HG03097 (cell line): ENCODE measurements around the gene CBS.
"Not testable (repeated sequence)": the region's sequence is repeated elsewhere in the genome, so short reads cannot be mapped to it uniquely, and the experiment has no call there.

ENCODE experiments used
- ATAC-seq: cut with Tn5 transposase; IDR thresholded peaks from one replicate; pipeline ENCODE4 v1.9.1; 2021; ENCODE audit not compliant: unreplicated experiment, low FRiP score

The CBS gene

GRCh38 chr21:43069682-43070081, 6.0 kb downstream of the CBS start:
- ATAC-seq, result not testable (repeated sequence)

GRCh38 chr21:43068065-43068464, 7.6 kb downstream of the CBS start:
- not testable (repeated sequence) for ATAC-seq

GRCh38 chr21:43066690-43067089, 8.9 kb downstream of the CBS start:
- ATAC-seq, result not testable (repeated sequence)

GRCh38 chr21:43065991-43066390, 9.6 kb downstream of the CBS start:
- not testable (repeated sequence) for ATAC-seq

- ATAC-seq, result not testable (repeated sequence)
Measured at GRCh38 chr21:43064265-43064917, 11.2 kb downstream of the CBS start.

GRCh38 chr21:43062955-43063664, 12.5 kb downstream of the CBS start:
- not testable (repeated sequence) for ATAC-seq

- not testable (repeated sequence) for ATAC-seq
Measured at GRCh38 chr21:43053112-43053511, 22.5 kb downstream of the CBS start.

GRCh38 chr21:43045876-43046821, 29.5 kb downstream of the CBS start:
- ATAC-seq, result not testable (repeated sequence)

- not testable (repeated sequence) for ATAC-seq
Measured at GRCh38 chr21:43045165-43045875, 30.3 kb downstream of the CBS start.

GRCh38 chr21:43044547-43044946, 31.1 kb downstream of the CBS start:
- not testable (repeated sequence) for ATAC-seq

- not testable (repeated sequence) for ATAC-seq
Measured at GRCh38 chr21:43043291-43043690, 32.3 kb downstream of the CBS start.

GRCh38 chr21:43042169-43042568, 33.5 kb downstream of the CBS start:
- ATAC-seq, result not testable (repeated sequence)

GRCh38 chr21:43038659-43039044, 37.0 kb downstream of the CBS start:
- ATAC-seq, result not testable (repeated sequence)

- not testable (repeated sequence) for ATAC-seq
Measured at GRCh38 chr21:43037918-43038658, 37.5 kb downstream of the CBS start.

GRCh38 chr21:43036889-43037288, 38.7 kb downstream of the CBS start:
- ATAC-seq, result not testable (repeated sequence)

- ATAC-seq, result no peak
Measured at GRCh38 chr21:43034826-43035225, 40.8 kb downstream of the CBS start.

- no peak for ATAC-seq
Measured at GRCh38 chr21:43034101-43034500, 41.5 kb downstream of the CBS start.

GRCh38 chr21:43031121-43031619, 44.5 kb downstream of the CBS start:
- ATAC-seq, result no peak

GRCh38 chr21:43029785-43030184, 45.9 kb downstream of the CBS start:
- no peak for ATAC-seq
